Astrocyte of the cerebellum (primary cell): ENCODE data around the gene VPS13D.

Experiments used
- DNase-seq: peaks from one replicate; pipeline ENCODE4 v3.0.0-alpha.2; 2011; ENCODE audit warnings: low read depth
- H3K4me3 ChIP-seq: 2 replicates; pipeline ENCODE4 v1.5.1; 2011; ENCODE audit warnings: mild to moderate bottlenecking, low read depth, low read length, moderate library complexity
- in situ Hi-C: cut with HindIII; loops from 2 replicates; pipeline ENCODE4 v1.10.0; 2017; ENCODE audit warnings: low sequenced_read_pairs
- TF ChIP-seq, protein P1 (sequence below): IDR thresholded peaks from 2 replicates; pipeline ENCODE4 v1.5.1; 2012; ENCODE audit warnings: low read length, low read depth, moderate library complexity, mild to moderate bottlenecking; ENCODE audit errors: missing control alignments

VPS13D gene

GRCh38 chr1:12408662-12409061 is 178.8 kb downstream of the VPS13D start:
- DNase-seq: no peak
- in situ Hi-C loops: no loop called here
- TF ChIP-seq, protein P1, sequence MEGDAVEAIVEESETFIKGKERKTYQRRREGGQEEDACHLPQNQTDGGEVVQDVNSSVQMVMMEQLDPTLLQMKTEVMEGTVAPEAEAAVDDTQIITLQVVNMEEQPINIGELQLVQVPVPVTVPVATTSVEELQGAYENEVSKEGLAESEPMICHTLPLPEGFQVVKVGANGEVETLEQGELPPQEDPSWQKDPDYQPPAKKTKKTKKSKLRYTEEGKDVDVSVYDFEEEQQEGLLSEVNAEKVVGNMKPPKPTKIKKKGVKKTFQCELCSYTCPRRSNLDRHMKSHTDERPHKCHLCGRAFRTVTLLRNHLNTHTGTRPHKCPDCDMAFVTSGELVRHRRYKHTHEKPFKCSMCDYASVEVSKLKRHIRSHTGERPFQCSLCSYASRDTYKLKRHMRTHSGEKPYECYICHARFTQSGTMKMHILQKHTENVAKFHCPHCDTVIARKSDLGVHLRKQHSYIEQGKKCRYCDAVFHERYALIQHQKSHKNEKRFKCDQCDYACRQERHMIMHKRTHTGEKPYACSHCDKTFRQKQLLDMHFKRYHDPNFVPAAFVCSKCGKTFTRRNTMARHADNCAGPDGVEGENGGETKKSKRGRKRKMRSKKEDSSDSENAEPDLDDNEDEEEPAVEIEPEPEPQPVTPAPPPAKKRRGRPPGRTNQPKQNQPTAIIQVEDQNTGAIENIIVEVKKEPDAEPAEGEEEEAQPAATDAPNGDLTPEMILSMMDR: no peak

GRCh38 chr1:12409681-12410080 is 179.9 kb downstream of the VPS13D start:
- DNase-seq: no peak
- TF ChIP-seq, protein P1: no peak
- in situ Hi-C loops: no loop called here
- no peak overlapping the region for H3K4me3 ChIP-seq

More at GRCh38 chr1:12408662-12409061, 178.8 kb downstream of the VPS13D start:
- H3K4me3 ChIP-seq: no peak overlapping the region

- TF ChIP-seq, protein P1: no peak
- in situ Hi-C loops: no loop called here
- no peak overlapping the region for H3K4me3 ChIP-seq
- DNase-seq: no peak
These were observed 180.5 kb downstream of the VPS13D start for GRCh38 chr1:12410351-12410750.

GRCh38 chr1:12411098-12411497 is 181.3 kb downstream of the VPS13D start:
- no peak overlapping the region for H3K4me3 ChIP-seq
- DNase-seq: no peak
- TF ChIP-seq, protein P1: no peak
- in situ Hi-C loops: no loop called here

DNA sequence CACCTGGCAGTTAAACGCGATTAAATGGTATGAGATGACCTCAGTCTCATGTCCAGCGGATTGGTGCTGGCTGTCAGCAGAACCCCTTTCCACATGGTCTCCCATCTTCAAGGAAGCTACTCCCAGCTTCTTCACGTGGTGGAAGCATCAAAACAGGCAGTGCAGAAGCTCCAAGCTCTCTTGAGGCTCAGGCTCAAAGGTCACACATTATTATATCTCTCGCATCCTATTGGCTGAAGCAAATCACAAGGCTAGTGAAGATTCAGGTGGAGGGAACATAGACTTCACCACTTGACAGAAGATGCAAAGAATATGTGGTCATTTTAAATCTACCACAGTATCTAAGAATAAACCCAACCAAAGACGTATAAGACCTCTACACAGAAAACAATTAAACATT is 181.9 kb downstream of the VPS13D start:
- TF ChIP-seq, protein P1: no peak
- no peak overlapping the region for H3K4me3 ChIP-seq
- in situ Hi-C loops: no loop called here
- no peak for DNase-seq

GRCh38 chr1:12412439-12412838 is 182.6 kb downstream of the VPS13D start:
- no peak overlapping the region for H3K4me3 ChIP-seq
- in situ Hi-C loops: no loop called here
- TF ChIP-seq, protein P1: no peak
- no peak for DNase-seq

DNA sequence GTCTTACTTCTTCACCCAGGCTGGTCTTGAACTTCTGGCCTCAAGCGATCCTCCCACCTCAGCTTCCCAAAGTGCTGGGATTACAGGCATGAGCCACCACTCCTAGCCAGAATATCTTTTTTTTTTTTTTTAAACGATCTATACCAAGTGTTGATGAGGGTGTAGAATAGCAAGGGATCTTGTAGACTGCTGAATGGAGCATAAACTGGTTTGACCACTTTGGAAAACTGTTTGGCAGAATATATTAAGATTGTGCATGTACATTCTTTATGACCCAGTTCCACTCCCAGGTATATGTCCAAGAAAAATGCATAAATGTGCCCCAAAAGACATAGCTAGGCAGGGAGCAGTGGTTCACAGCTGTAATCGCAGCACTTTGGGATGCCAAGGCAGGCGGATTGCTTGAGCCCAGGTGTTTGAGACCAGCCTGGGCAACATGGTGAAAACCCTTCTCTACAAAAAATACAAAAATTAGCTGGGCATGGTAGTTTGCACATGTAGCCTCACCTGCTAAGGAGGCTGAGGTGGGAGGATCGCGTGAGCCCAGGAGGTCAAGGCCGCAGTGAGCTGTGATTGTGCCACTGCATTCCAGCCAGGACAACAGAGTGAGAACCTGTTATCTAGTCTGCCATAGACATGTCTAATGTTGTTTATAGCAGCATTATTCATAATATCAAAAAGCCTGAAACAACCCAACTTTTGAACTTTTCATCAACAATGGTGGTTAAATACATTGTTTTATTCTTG is 184.0 kb downstream of the VPS13D start:
- DNase-seq: no peak
- TF ChIP-seq, protein P1: no peak
- no peak overlapping the region for H3K4me3 ChIP-seq
- in situ Hi-C loops: no loop called here
